Activated naive CD8-positive, alpha-beta T cell (primary cell): ENCODE measurements around the gene MYO7A.

Experiments
- H3K27ac Mint-ChIP-seq: one replicate; pipeline ENCODE4 v1.8.0; 2021; ENCODE audit warnings: mixed read lengths
- H3K27me3 Mint-ChIP-seq: one replicate; pipeline ENCODE4 v1.8.0; 2021; ENCODE audit warnings: mixed read lengths
- H3K36me3 Mint-ChIP-seq: one replicate; pipeline ENCODE4 v1.8.0; 2021; ENCODE audit warnings: mixed read lengths
- H3K4me1 Mint-ChIP-seq: one replicate; pipeline ENCODE4 v1.8.0; 2021; ENCODE audit warnings: low read depth, mixed read lengths
- H3K4me3 Mint-ChIP-seq: one replicate; pipeline ENCODE4 v1.8.0; 2021; ENCODE audit warnings: mild to moderate bottlenecking, mixed read lengths
- H3K9me3 Mint-ChIP-seq: one replicate; pipeline ENCODE4 v1.8.0; 2021; ENCODE audit warnings: low read depth, mixed read lengths

MYO7A gene

GRCh38 chr11:77191823-77192495, 63.9 kb downstream of the MYO7A start:
- Mint-ChIP-seq H3K27ac (no peak overlapping the region), H3K4me1 (no peaks in the 10 kb centered on the region), H3K9me3 (no peaks in the 10 kb centered on the region), H3K36me3 (no peaks in the 10 kb centered on the region), H3K27me3 (no peaks in the 10 kb centered on the region), H3K4me3 (no peak overlapping the region)

- Mint-ChIP-seq H3K4me1 (no peaks in the 10 kb centered on the region), H3K9me3 (no peaks in the 10 kb centered on the region), H3K4me3 (no peak overlapping the region), H3K27ac (no peak overlapping the region), H3K36me3 (no peaks in the 10 kb centered on the region), H3K27me3 (no peaks in the 10 kb centered on the region)
Measured at GRCh38 chr11:77193167-77193566, 65.1 kb downstream of the MYO7A start.

- no peaks in the 10 kb centered on the region for H3K27me3 Mint-ChIP-seq
- no peaks in the 10 kb centered on the region for H3K36me3 Mint-ChIP-seq
- no peak overlapping the region for H3K4me3 Mint-ChIP-seq
- no peaks in the 10 kb centered on the region for H3K4me1 Mint-ChIP-seq
- H3K27ac Mint-ChIP-seq = no peak overlapping the region
- no peaks in the 10 kb centered on the region for H3K9me3 Mint-ChIP-seq
Measured at GRCh38 chr11:77193911-77194830, 66.1 kb downstream of the MYO7A start.

GRCh38 chr11:77195071-77195755, 67.2 kb downstream of the MYO7A start:
- no peaks in the 10 kb centered on the region for H3K9me3 Mint-ChIP-seq
- no peaks in the 10 kb centered on the region for H3K27me3 Mint-ChIP-seq
- no peak overlapping the region for H3K4me3 Mint-ChIP-seq
- no peaks in the 10 kb centered on the region for H3K4me1 Mint-ChIP-seq
- no peak overlapping the region for H3K27ac Mint-ChIP-seq
- H3K36me3 Mint-ChIP-seq = no peaks in the 10 kb centered on the region

- Mint-ChIP-seq H3K27ac (no peak overlapping the region), H3K9me3 (no peaks in the 10 kb centered on the region)
Measured at GRCh38 chr11:77196961-77197360, 68.9 kb downstream of the MYO7A start.

GRCh38 chr11:77197626-77198320, 69.7 kb downstream of the MYO7A start:
- no peaks in the 10 kb centered on the region for H3K4me1 Mint-ChIP-seq
- H3K27ac Mint-ChIP-seq = no peak overlapping the region
- H3K4me3 Mint-ChIP-seq = no peak overlapping the region
- H3K36me3 Mint-ChIP-seq = no peaks in the 10 kb centered on the region
- H3K9me3 Mint-ChIP-seq = no peaks in the 10 kb centered on the region
- H3K27me3 Mint-ChIP-seq = no peaks in the 10 kb centered on the region

More at GRCh38 chr11:77196961-77197360, 68.9 kb downstream of the MYO7A start:
- H3K4me1 Mint-ChIP-seq = no peaks in the 10 kb centered on the region
- no peaks in the 10 kb centered on the region for H3K27me3 Mint-ChIP-seq
- H3K4me3 Mint-ChIP-seq = no peak overlapping the region
- no peaks in the 10 kb centered on the region for H3K36me3 Mint-ChIP-seq

- Mint-ChIP-seq H3K27ac (no peak overlapping the region), H3K4me3 (no peak overlapping the region), H3K27me3 (no peaks in the 10 kb centered on the region), H3K9me3 (no peaks in the 10 kb centered on the region), H3K4me1 (no peaks in the 10 kb centered on the region), H3K36me3 (no peaks in the 10 kb centered on the region)
Measured at GRCh38 chr11:77198440-77198849, 70.4 kb downstream of the MYO7A start.

GRCh38 chr11:77199137-77199745, 71.2 kb downstream of the MYO7A start:
- Mint-ChIP-seq H3K27ac (no peak overlapping the region), H3K4me1 (no peaks in the 10 kb centered on the region), H3K36me3 (no peaks in the 10 kb centered on the region), H3K27me3 (no peaks in the 10 kb centered on the region), H3K9me3 (no peaks in the 10 kb centered on the region), H3K4me3 (no peak overlapping the region)

GRCh38 chr11:77200351-77201268, 72.6 kb downstream of the MYO7A start:
- no peaks in the 10 kb centered on the region for H3K4me1 Mint-ChIP-seq
- H3K9me3 Mint-ChIP-seq = no peaks in the 10 kb centered on the region
- H3K4me3 Mint-ChIP-seq = no peak overlapping the region
- H3K27ac Mint-ChIP-seq = no peak overlapping the region
- no peaks in the 10 kb centered on the region for H3K36me3 Mint-ChIP-seq
- no peaks in the 10 kb centered on the region for H3K27me3 Mint-ChIP-seq

- no peak overlapping the region for H3K4me3 Mint-ChIP-seq
- no peaks in the 10 kb centered on the region for H3K36me3 Mint-ChIP-seq
- H3K27ac Mint-ChIP-seq = no peak overlapping the region
- H3K9me3 Mint-ChIP-seq = no peaks in the 10 kb centered on the region
- H3K27me3 Mint-ChIP-seq = no peaks in the 10 kb centered on the region
- no peaks in the 10 kb centered on the region for H3K4me1 Mint-ChIP-seq
Measured at GRCh38 chr11:77201370-77201769, 73.3 kb downstream of the MYO7A start.

- Mint-ChIP-seq H3K27me3 (no peaks in the 10 kb centered on the region), H3K27ac (no peak overlapping the region), H3K4me1 (no peaks in the 10 kb centered on the region), H3K9me3 (no peaks in the 10 kb centered on the region), H3K4me3 (no peak overlapping the region), H3K36me3 (no peaks in the 10 kb centered on the region)
Measured at GRCh38 chr11:77201991-77202841, 74.2 kb downstream of the MYO7A start.

- Mint-ChIP-seq H3K27me3 (no peaks in the 10 kb centered on the region), H3K27ac (no peak overlapping the region), H3K36me3 (no peaks in the 10 kb centered on the region), H3K4me1 (no peaks in the 10 kb centered on the region), H3K9me3 (no peaks in the 10 kb centered on the region), H3K4me3 (no peak overlapping the region)
Measured at GRCh38 chr11:77202941-77203900, 75.2 kb downstream of the MYO7A start.
